Measurements from ENCODE around the gene A3GALT2. TPM values are rescaled to one million over a fixed set of nuclear protein-coding genes. Genes with fewer than 3 reads are reported as not detected.
"Not testable (repeated sequence)": the region's sequence is repeated elsewhere in the genome, so short reads cannot be mapped to it uniquely, and the experiment has no call there.

Gene A3GALT2
- total and polyA plus RNA-seq, 7 experiments from 2014 or later, result not detected

DNA sequence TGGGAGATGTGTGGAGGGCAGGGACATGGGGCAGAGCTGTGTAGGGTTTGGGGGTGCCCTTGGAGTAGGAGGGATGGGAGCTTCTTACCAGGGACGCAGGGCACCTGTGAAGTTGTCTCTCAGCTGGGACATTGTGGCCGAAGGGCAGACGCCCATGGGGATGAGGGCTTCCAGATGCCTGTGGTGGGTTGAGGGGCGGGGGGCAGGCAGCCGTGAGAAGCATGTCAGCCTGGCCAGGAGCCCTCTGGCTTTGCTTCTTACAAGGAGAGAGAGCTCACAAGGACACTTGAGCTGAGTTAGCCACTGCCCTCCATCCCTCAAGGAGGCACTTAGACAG, 8.5 kb downstream of the A3GALT2 start:
- POLR2A ChIA-PET, result interaction anchor here (1.1 kb wide), 1 partner anchor 32 kb away, joined by 3 read pairs; no protein-coding TSS in a partner anchor
- Histone ChIP-seq H3K27me3 (ENCODE audit: control insufficient read depth in 2 of 2, insufficient read depth in 2 of 2, low read length in 2 of 2) (no peaks in the 10 kb centered on the region), H3K36me3 (ENCODE audit: control insufficient read depth in 2 of 3, insufficient read depth in 3 of 3, low read length in 3 of 3) (no peaks in the 10 kb centered on the region), H3K4me1 (ENCODE audit: control insufficient read depth in 2 of 2, insufficient read depth in 2 of 2, low read length in 2 of 2) (no peaks in the 10 kb centered on the region), H3K27ac (ENCODE audit: low read depth, low read length) (no peak overlapping the region), H3K9me3 (ENCODE audit: control insufficient read depth in 2 of 3, low read length in 3 of 3) (no peaks in the 10 kb centered on the region), H3K4me3 (ENCODE audit: low read length) (no peak overlapping the region)
- intact Hi-C loops (cut with micrococcal nuclease), result no loop called here
- Mint-ChIP-seq H3K9me3 (peaks cover 0 to 4% (median 0%) of the 10 kb centered on the region in 11 donors), H3K4me1 (peaks cover 0 to 7% (median 4%) of the 10 kb centered on the region in 7 donors), H3K36me3 (no peaks in the 10 kb centered on the region), H3K4me3 (no peak overlapping the region), H3K27me3 (peaks cover 0 to 17% (median 4%) of the 10 kb centered on the region in 5 donors), H3K27ac (no peak overlapping the region)
- no peak for ATAC-seq
- DNase-seq, result no peak
- CTCF ChIA-PET, result interaction anchor here (1.5 kb wide), 1 partner anchor 17 kb away, joined by 5 read pairs; no protein-coding TSS in a partner anchor

- intact Hi-C loops (cut with micrococcal nuclease), result no loop called here
- peaks cover 0 to 4% (median 0%) of the 10 kb centered on the region in 11 donors for H3K9me3 Mint-ChIP-seq
- Histone ChIP-seq H3K9me3 (ENCODE audit: control insufficient read depth in 2 of 3, low read length in 3 of 3) (no peaks in the 10 kb centered on the region), H3K36me3 (ENCODE audit: control insufficient read depth in 2 of 3, insufficient read depth in 3 of 3, low read length in 3 of 3) (no peaks in the 10 kb centered on the region), H3K27me3 (ENCODE audit: control insufficient read depth in 2 of 2, insufficient read depth in 2 of 2, low read length in 2 of 2) (no peaks in the 10 kb centered on the region), H3K4me3 (ENCODE audit: low read length) (no peak overlapping the region), H3K4me1 (ENCODE audit: control insufficient read depth in 2 of 2, insufficient read depth in 2 of 2, low read length in 2 of 2) (no peaks in the 10 kb centered on the region), H3K27ac (ENCODE audit: low read depth, low read length) (no peak overlapping the region)
- H3K27me3 Mint-ChIP-seq, result peaks cover 0 to 17% (median 4%) of the 10 kb centered on the region in 5 donors
- no peak overlapping the region for H3K4me3 Mint-ChIP-seq
- no peaks in the 10 kb centered on the region for H3K36me3 Mint-ChIP-seq
- no peak for DNase-seq
- no peak for ATAC-seq
- ChIA-PET POLR2A (no interaction called here), CTCF (interaction anchor here (0.8 kb wide), 1 partner anchor 16 kb away, joined by 5 read pairs; no protein-coding TSS in a partner anchor)
- no peak overlapping the region for H3K27ac Mint-ChIP-seq
- H3K4me1 Mint-ChIP-seq, result peaks cover 0 to 7% (median 4%) of the 10 kb centered on the region in 7 donors
Measured at GRCh38 chr1:33311706-33312412, 9.0 kb downstream of the A3GALT2 start.

- Histone ChIP-seq H3K4me1 (ENCODE audit: control insufficient read depth in 2 of 2, insufficient read depth in 2 of 2, low read length in 2 of 2) (no peaks in the 10 kb centered on the region), H3K9me3 (ENCODE audit: control insufficient read depth in 2 of 3, low read length in 3 of 3) (no peaks in the 10 kb centered on the region), H3K4me3 (ENCODE audit: low read length) (no peak overlapping the region), H3K27me3 (ENCODE audit: control insufficient read depth in 2 of 2, insufficient read depth in 2 of 2, low read length in 2 of 2) (no peaks in the 10 kb centered on the region), H3K36me3 (ENCODE audit: control insufficient read depth in 2 of 3, insufficient read depth in 3 of 3, low read length in 3 of 3) (no peaks in the 10 kb centered on the region), H3K27ac (ENCODE audit: low read depth, low read length) (no peak overlapping the region)
- H3K4me3 Mint-ChIP-seq, result no peak overlapping the region
- peaks cover 7 to 23% (median 10%) of the 10 kb centered on the region in 5 donors for H3K27me3 Mint-ChIP-seq
- intact Hi-C loops (cut with micrococcal nuclease), result no loop called here
- peaks cover 0 to 4% (median 0%) of the 10 kb centered on the region in 11 donors for H3K9me3 Mint-ChIP-seq
- ChIA-PET POLR2A (no interaction called here), CTCF (interaction anchor here (0.6 kb wide), 1 partner anchor 752 kb away, joined by 3 read pairs; no protein-coding TSS in a partner anchor)
- H3K36me3 Mint-ChIP-seq, result no peaks in the 10 kb centered on the region
- DNase-seq, result no peak
- H3K4me1 Mint-ChIP-seq, result peaks cover 0 to 7% (median 3%) of the 10 kb centered on the region in 7 donors
- ATAC-seq, result no peak
- no peak overlapping the region for H3K27ac Mint-ChIP-seq
Measured at GRCh38 chr1:33310702-33311101, 10.2 kb downstream of the A3GALT2 start.

DNA sequence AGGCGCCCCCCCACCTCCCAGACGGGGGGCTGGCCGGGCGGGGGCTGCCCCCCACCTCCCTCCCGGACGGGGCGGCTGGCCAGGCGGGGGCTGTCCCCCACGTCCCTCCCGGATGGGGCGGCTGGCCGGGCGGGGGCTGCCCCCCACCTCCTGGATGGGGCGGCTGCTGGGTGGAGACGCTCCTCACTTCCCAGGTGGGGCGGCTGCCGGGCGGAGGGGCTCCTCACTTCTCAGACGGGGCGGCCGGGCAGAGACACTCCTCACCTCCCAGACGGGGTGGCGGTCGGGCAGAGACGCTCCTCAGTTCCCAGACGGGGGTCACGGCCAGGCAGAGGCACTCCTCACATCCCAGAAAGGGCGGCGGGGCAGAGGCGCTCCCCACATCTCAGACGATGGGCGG, 11.5 kb downstream of the A3GALT2 start:
- H3K36me3 Mint-ChIP-seq, POLR2A ChIA-PET: not testable (repeated sequence)

DNA sequence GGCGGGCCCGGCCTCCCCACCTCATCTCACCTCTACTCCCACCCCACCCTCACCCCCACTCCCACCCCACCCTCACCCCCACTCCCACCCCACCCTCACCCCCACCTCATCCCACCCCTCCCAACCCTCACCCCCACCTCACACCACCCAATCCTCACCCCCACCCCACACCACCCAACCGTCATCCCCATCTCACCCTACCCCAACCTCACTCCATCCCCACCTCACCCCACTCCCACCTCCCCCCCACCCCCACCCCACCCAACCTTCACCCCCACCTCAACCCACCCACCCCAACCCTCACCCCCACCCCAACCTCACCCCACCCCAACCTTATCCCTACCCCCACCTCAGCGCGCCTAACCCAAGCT, 13.4 kb downstream of the A3GALT2 start:
- ATAC-seq, result no peak
- Histone ChIP-seq H3K36me3 (ENCODE audit: control insufficient read depth in 2 of 3, insufficient read depth in 3 of 3, low read length in 3 of 3) (no peaks in the 10 kb centered on the region), H3K27me3 (ENCODE audit: control insufficient read depth in 2 of 2, insufficient read depth in 2 of 2, low read length in 2 of 2) (no peaks in the 10 kb centered on the region), H3K4me1 (ENCODE audit: control insufficient read depth in 2 of 2, insufficient read depth in 2 of 2, low read length in 2 of 2) (peaks cover 2 to 3% of the 10 kb centered on the region in 2 donors), H3K4me3 (ENCODE audit: low read length) (no peak overlapping the region), H3K9me3 (ENCODE audit: control insufficient read depth in 2 of 3, low read length in 3 of 3) (no peaks in the 10 kb centered on the region), H3K27ac (ENCODE audit: low read depth, low read length) (no peak overlapping the region)
- Mint-ChIP-seq H3K4me1 (peaks cover 2 to 19% (median 14%) of the 10 kb centered on the region in 7 donors), H3K4me3 (peak overlapping the region in 1 of 10 donors; percentile 51), H3K27me3 (peaks cover 9 to 22% (median 13%) of the 10 kb centered on the region in 5 donors), H3K36me3 (peaks cover 0 to 21% (median 0%) of the 10 kb centered on the region in 5 donors), H3K27ac (no peak overlapping the region), H3K9me3 (peaks cover 0 to 4% (median 0%) of the 10 kb centered on the region in 11 donors)
- no peak for DNase-seq
- intact Hi-C loops (cut with micrococcal nuclease), result no loop called here
- ChIA-PET CTCF (interaction anchor here (3.4 kb wide), 1 partner anchor 11 kb away, joined by 13 read pairs; no protein-coding TSS in a partner anchor), POLR2A (no interaction called here)

More for the DNA sequence above, 11.5 kb downstream of the A3GALT2 start:
- H3K4me1 Mint-ChIP-seq; H3K36me3 ChIP-seq (ENCODE audit: control insufficient read depth in 2 of 3, insufficient read depth in 3 of 3, low read length in 3 of 3); CTCF ChIA-PET; intact Hi-C loops (cut with micrococcal nuclease); ATAC-seq; H3K4me1 ChIP-seq (ENCODE audit: control insufficient read depth in 2 of 2, insufficient read depth in 2 of 2, low read length in 2 of 2); H3K4me3 ChIP-seq (ENCODE audit: low read length); H3K9me3 ChIP-seq (ENCODE audit: control insufficient read depth in 2 of 3, low read length in 3 of 3); DNase-seq; H3K9me3 Mint-ChIP-seq; H3K27me3 ChIP-seq (ENCODE audit: control insufficient read depth in 2 of 2, insufficient read depth in 2 of 2, low read length in 2 of 2); H3K4me3 Mint-ChIP-seq; H3K27ac ChIP-seq (ENCODE audit: low read depth, low read length); H3K27ac Mint-ChIP-seq: not testable (repeated sequence)
- peaks cover 9 to 22% (median 13%) of the 10 kb centered on the region in 5 donors for H3K27me3 Mint-ChIP-seq

DNA sequence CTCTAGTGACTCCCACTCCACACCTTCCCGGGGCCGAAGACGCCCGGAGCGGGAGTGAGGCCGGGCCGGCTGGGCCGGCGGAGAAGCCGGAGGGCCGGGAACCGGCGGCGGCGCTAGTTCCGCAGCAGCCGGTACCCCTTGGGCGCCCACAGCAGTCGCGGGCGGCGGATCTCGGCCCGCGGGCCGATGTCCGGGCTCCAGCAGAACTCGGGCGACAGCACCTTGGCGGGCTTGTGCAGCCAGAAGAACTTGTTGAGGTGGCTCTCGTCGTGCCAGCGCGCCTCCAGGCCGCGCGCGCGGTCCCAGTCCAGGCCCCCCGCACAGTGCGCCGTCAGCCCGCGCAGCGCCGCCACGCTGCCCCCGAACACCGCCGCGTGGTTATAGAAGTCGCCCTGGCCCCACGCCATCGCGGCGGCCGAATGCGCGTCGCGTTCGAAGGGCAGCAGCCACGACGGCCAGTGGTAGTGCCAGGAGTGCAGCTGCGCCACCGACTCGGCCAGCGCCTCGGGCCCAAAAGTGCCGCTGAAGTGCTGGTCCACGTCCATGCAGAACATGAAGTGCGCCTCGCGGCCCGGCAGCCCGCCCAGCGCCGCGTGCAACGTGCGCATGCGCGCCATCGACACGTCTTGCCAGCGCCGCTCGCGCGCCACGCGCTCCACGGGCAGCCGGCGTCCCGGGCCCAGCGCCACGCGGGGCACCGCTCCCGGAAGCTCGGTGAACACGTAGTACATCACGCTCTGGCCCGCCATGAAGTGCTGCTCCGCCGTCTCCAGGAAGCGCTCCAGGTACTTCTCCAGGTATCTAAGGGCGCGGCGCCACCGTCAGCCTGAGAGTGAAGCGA, 14.0 kb downstream of the A3GALT2 start:
- Histone ChIP-seq H3K27me3 (ENCODE audit: control insufficient read depth in 2 of 2, insufficient read depth in 2 of 2, low read length in 2 of 2) (no peaks in the 10 kb centered on the region), H3K9me3 (ENCODE audit: control insufficient read depth in 2 of 3, low read length in 3 of 3) (no peaks in the 10 kb centered on the region), H3K27ac (ENCODE audit: low read depth, low read length) (no peak overlapping the region), H3K36me3 (ENCODE audit: control insufficient read depth in 2 of 3, insufficient read depth in 3 of 3, low read length in 3 of 3) (no peaks in the 10 kb centered on the region), H3K4me3 (ENCODE audit: low read length) (no peak overlapping the region), H3K4me1 (ENCODE audit: control insufficient read depth in 2 of 2, insufficient read depth in 2 of 2, low read length in 2 of 2) (peaks cover 8% of the 10 kb centered on the region in 2 donors)
- no peak overlapping the region for H3K27ac Mint-ChIP-seq
- H3K4me1 Mint-ChIP-seq, result peaks cover 7 to 25% (median 20%) of the 10 kb centered on the region in 7 donors
- CTCF ChIA-PET, result interaction anchor here (3.4 kb wide), 1 partner anchor 10 kb away, joined by 13 read pairs; no protein-coding TSS in a partner anchor
- intact Hi-C loops (cut with micrococcal nuclease), result no loop called here
- ATAC-seq (no peak), DNase-seq (peak in 1 of 9 donors; percentile 19)
- peak overlapping the region in 2 of 10 donors; percentile 19 to 51 for H3K4me3 Mint-ChIP-seq
- H3K27me3 Mint-ChIP-seq, result peaks cover 9 to 22% (median 13%) of the 10 kb centered on the region in 5 donors
- H3K9me3 Mint-ChIP-seq, result peaks cover 0 to 5% (median 0%) of the 10 kb centered on the region in 11 donors
- POLR2A ChIA-PET, result no interaction called here
- peaks cover 0 to 26% (median 3%) of the 10 kb centered on the region in 5 donors for H3K36me3 Mint-ChIP-seq
